ENCODE data around the gene EI24. TPM values are rescaled to one million over a fixed set of nuclear protein-coding genes. Genes with fewer than 3 reads are reported as not detected.

EI24 gene
- total and polyA plus RNA-seq, 2 of the 4 experiments (the other 2 are of a cell fraction) = 89.7 to 95.9 TPM

GRCh38 chr11:125585487-125585886 is 16.2 kb downstream of the EI24 start:
- 100% methylated on average over 1 of the region's 1 CpG; no CpG with 5 or more reads in 1 of the 2 experiments for WGBS, 2 experiments (ENCODE audit: extremely low coverage in 2 of 2, insufficient read length in 1 of 2)

More at GRCh38 chr11:125585487-125585886, 16.2 kb downstream of the EI24 start:
- Histone ChIP-seq H2BK120ac (ENCODE audit: low read depth, low read length) (no peak overlapping the region), H3K4me1 (ENCODE audit: control insufficient read depth, insufficient read depth, low read length) (no peaks in the 10 kb centered on the region), H2BK20ac (ENCODE audit: low read depth, low read length) (no peak overlapping the region), H3K4ac (ENCODE audit: low read depth, low read length) (no peak overlapping the region), H2AFZ (replicated peaks; ENCODE audit: low read length, poor library complexity) (no peak overlapping the region), H3K14ac (replicated peaks; ENCODE audit: low read depth, low read length) (no peak overlapping the region), H2AK5ac (ENCODE audit: low read depth, low read length) (no peak overlapping the region), H2AK9ac (replicated peaks; ENCODE audit: low read depth, low read length, poor library complexity) (no peak overlapping the region), H3K36me3 (ENCODE audit: control insufficient read depth, insufficient read depth, low read length) (peaks cover 14% of the 10 kb centered on the region), H4K8ac (ENCODE audit: low read depth in 2 of 2, low read length in 2 of 2) (no peak overlapping the region), H3K56ac (ENCODE audit: extremely low read depth, insufficient read depth, low read length) (no peak overlapping the region), H3K4me3 (ENCODE audit: insufficient read depth, low read depth, low read length) (no peak overlapping the region), H3K9ac (ENCODE audit: low read depth, low read length) (no peak overlapping the region), H4K20me1 (ENCODE audit: insufficient read depth, low read length) (no peaks in the 10 kb centered on the region), H3K23ac (ENCODE audit: low read depth, low read length) (no peak overlapping the region), H3K79me1 (ENCODE audit: low read depth in 1 of 2, low read length in 2 of 2) (no peaks in the 10 kb centered on the region), H3K9me1 (ENCODE audit: insufficient read depth, low read length) (peaks cover 3% of the 10 kb centered on the region; the same call in 1 of the 2 replicates), H3K4me2 (ENCODE audit: low read depth, low read length) (no peak overlapping the region), H2BK15ac (ENCODE audit: low read depth, low read length) (no peak overlapping the region), H3K18ac (ENCODE audit: low read depth, low read length) (no peak overlapping the region), H2BK5ac (ENCODE audit: low read depth, low read length, poor library complexity, severe bottlenecking) (no peak overlapping the region), H3K27me3 (ENCODE audit: control insufficient read depth, insufficient read depth, low read length) (no peaks in the 10 kb centered on the region), H4K5ac (ENCODE audit: low read depth, low read length) (no peak overlapping the region), H3K9me3 (ENCODE audit: control insufficient read depth, insufficient read depth, low read length) (no peaks in the 10 kb centered on the region), H4K91ac (ENCODE audit: insufficient read depth, low read depth, low read length) (no peak overlapping the region), H3K27ac (ENCODE audit: insufficient read depth, low read length) (no peak overlapping the region)
- dilution Hi-C loops (cut with HindIII; ENCODE audit: low sequenced_read_pairs, unreplicated experiment) = no loop called here
- intact Hi-C loops (cut with micrococcal nuclease) = no loop called here
- BruUV-seq (replicated peaks) = no TSS peak
- ChIA-PET CTCF (no interaction called here), POLR2A (ENCODE audit: unreplicated experiment) (no interaction called here)
- ATAC-seq (ENCODE audit: low read depth) = no peak
- DNase-seq = no peak
- TF ChIP-seq RAD21 (IDR thresholded peaks at IDR 0.05; ENCODE audit: low read length) (no peak), SMC3 (IDR thresholded peaks at IDR 0.05; ENCODE audit: low read depth, low read length) (no peak), FOS (IDR thresholded peaks at IDR 0.05; ENCODE audit: low read depth, low read length) (no peak), RCOR1 (IDR thresholded peaks at IDR 0.05; ENCODE audit: insufficient replicate concordance, low read length) (no peak), MXI1 (IDR thresholded peaks at IDR 0.05; ENCODE audit: borderline replicate concordance, low read depth, low read length) (no peak), BHLHE40 (IDR thresholded peaks at IDR 0.05; ENCODE audit: low read depth, low read length) (no peak), MAFK (IDR thresholded peaks at IDR 0.05; ENCODE audit: low read depth, low read length) (no peak), USF2 (IDR thresholded peaks at IDR 0.05; ENCODE audit: low read depth, low read length) (no peak), CHD1 (IDR thresholded peaks at IDR 0.05; ENCODE audit: low read depth, low read length) (no peak), RFX5 (IDR thresholded peaks at IDR 0.05; ENCODE audit: low read depth, low read length) (no peak), NFE2L2 (IDR thresholded peaks at IDR 0.05; ENCODE audit: low read depth, low read length) (no peak), CEBPB (IDR thresholded peaks at IDR 0.05; ENCODE audit: low read depth, low read length) (no peak), ELK1 (IDR thresholded peaks at IDR 0.05; ENCODE audit: borderline replicate concordance, low read depth, low read length) (no peak), POLR2A (IDR thresholded peaks at IDR 0.05; ENCODE audit: low read depth, low read length) (no peak), MAZ (IDR thresholded peaks at IDR 0.05; ENCODE audit: borderline replicate concordance, low read depth, low read length) (no peak)
- TF ChIP-seq, protein P1, sequence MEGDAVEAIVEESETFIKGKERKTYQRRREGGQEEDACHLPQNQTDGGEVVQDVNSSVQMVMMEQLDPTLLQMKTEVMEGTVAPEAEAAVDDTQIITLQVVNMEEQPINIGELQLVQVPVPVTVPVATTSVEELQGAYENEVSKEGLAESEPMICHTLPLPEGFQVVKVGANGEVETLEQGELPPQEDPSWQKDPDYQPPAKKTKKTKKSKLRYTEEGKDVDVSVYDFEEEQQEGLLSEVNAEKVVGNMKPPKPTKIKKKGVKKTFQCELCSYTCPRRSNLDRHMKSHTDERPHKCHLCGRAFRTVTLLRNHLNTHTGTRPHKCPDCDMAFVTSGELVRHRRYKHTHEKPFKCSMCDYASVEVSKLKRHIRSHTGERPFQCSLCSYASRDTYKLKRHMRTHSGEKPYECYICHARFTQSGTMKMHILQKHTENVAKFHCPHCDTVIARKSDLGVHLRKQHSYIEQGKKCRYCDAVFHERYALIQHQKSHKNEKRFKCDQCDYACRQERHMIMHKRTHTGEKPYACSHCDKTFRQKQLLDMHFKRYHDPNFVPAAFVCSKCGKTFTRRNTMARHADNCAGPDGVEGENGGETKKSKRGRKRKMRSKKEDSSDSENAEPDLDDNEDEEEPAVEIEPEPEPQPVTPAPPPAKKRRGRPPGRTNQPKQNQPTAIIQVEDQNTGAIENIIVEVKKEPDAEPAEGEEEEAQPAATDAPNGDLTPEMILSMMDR (conservative IDR thresholded peaks at IDR 0.05; ENCODE audit: low read depth, low read length) = no peak
- in situ Hi-C loops (cut with MboI; ENCODE audit: low sequenced_read_pairs) = loop anchor here (25.0 kb wide), 1 partner anchor 948 kb away; no protein-coding TSS in a partner anchor

Data from IMR-90 (cell line).